SK-N-MC (cell line): ENCODE results near the gene EMP2.

ENCODE experiments used
- EZH2 ChIP-seq: fragments of 200-600 bp; sonication (generic); IDR thresholded peaks from one replicate; pipeline ENCODE4 v1.6.1; 2017; ENCODE audit warnings: antibody characterized with exemption
- POLR2AphosphoS5 ChIP-seq: IDR thresholded peaks from 2 replicates; pipeline ENCODE4 v1.6.1; 2012; ENCODE audit warnings: mild to moderate bottlenecking, low read depth, low read length, borderline replicate concordance

- TF ChIP-seq EZH2: no peak
- no peak for TF ChIP-seq POLR2AphosphoS5
Measured at GRCh38 chr16:10607157-10607556, 26.8 kb upstream of the EMP2 start.
